ENCODE data around the gene TMTC2.

TMTC2 gene

DNA sequence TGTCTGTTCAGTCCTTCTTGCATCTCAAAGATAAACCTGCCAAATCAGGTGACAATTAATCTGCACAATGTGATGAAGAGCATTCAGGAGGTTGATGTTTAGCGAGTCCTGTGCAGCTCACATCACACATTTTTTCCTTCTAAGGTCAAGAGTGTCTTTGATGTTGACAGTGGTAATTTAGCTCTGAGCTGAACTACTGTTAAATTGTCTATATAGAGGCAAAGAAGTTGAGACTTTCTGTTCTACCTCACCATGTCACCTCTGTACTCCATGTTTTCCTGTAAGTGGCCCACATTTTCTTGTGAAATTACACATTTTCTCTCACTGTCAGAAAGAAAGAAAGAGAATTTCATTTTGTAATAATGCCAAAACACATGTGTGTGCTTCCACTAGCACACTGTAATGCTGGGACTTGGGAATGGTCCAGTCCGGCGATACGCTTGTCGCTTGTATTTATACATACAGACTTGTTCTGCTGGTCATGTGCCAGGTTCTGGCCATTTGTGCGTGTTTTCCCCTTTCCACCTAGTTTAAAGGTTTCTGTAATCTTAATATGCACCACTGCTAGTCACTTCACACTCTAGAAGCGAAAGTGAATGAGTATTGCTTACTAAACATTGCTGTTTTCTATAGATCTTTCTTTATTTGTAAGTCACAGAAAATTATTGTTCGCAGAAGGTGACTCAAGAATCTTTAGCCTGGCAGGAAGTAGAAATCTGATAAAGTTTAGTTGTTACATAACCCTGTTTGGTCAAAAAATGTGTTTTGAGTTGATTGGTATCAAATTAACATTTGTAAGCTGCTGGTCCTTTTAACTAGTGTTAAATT is 328.9 kb downstream of the TMTC2 start:
- Histone ChIP-seq H3K4me3 (ENCODE audit: insufficient read depth, low read depth, low read length, poor library complexity, severe bottlenecking) (no peak overlapping the region), H3K27ac (ENCODE audit: insufficient read depth, low read length, poor library complexity, severe bottlenecking) (no peak overlapping the region), H3K27me3 (replicated peaks; ENCODE audit: control insufficient read depth, insufficient read depth, low read length, poor library complexity, severe bottlenecking) (no peaks in the 10 kb centered on the region), H3K36me3 (ENCODE audit: control insufficient read depth, insufficient read depth, low read length) (no peaks in the 10 kb centered on the region), H3K9me3 (ENCODE audit: control insufficient read depth, low read length) (no peaks in the 10 kb centered on the region), H3K4me1 (ENCODE audit: control insufficient read depth, insufficient read depth, low read length, poor library complexity, severe bottlenecking) (no peaks in the 10 kb centered on the region)
- DNase-seq: no peak

DNA sequence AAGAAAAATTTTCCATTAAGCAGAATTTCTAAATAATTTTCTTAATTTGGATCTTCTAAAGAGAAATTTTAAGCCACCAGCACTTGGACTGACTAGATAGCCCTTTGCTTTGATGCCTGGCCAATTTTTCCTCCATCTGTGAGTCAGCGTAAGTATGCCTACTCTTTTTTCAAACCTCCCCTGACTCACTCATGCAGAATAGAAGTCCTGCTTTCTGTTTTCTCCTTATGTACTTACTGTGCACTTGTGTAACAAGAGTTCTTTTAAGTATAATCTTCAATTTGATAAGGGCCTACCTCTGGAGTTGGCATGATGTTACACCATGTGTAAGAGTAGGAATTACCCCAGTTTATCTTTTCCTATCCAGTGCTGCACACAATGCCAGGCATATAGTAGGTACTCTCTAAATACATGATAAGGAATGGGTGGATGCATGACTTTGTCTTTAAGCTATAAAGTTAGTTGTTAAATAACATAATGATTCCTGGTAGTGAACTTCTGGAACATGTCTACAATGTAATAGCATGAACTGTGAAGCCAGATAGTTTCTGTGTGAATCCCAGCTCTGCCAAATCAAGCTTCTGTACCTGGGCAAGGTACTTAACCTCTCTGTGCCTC is 329.6 kb downstream of the TMTC2 start:
- no peaks in the 10 kb centered on the region for H3K4me1 ChIP-seq (ENCODE audit: control insufficient read depth, insufficient read depth, low read length, poor library complexity, severe bottlenecking)
- H3K9me3 ChIP-seq (ENCODE audit: control insufficient read depth, low read length): no peaks in the 10 kb centered on the region
- H3K36me3 ChIP-seq (ENCODE audit: control insufficient read depth, insufficient read depth, low read length): no peaks in the 10 kb centered on the region
- no peak overlapping the region for H3K4me3 ChIP-seq (ENCODE audit: insufficient read depth, low read depth, low read length, poor library complexity, severe bottlenecking)
- H3K27ac ChIP-seq (ENCODE audit: insufficient read depth, low read length, poor library complexity, severe bottlenecking): no peak overlapping the region
- no peaks in the 10 kb centered on the region for H3K27me3 ChIP-seq (replicated peaks; ENCODE audit: control insufficient read depth, insufficient read depth, low read length, poor library complexity, severe bottlenecking)
- DNase-seq: no peak

DNA sequence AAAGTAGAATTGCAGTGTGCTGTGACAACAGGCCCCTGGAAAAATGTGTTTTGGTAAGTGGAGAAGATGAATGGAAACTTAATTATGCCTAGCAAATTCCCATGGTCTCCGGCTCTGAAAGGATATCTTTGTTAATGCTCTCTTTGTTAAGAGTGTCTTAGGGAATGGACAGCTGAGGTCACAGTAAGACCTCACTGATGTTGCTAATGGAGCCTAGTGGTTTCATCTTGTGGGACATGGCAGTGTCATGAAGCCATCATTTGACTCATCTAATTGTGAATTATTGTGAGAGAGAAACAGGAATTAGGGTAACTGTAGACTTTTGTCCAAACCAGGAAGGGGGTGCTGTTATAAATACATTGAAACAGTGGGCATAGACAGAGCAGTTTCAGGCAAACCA is 330.3 kb downstream of the TMTC2 start:
- Histone ChIP-seq H3K27ac (ENCODE audit: insufficient read depth, low read length, poor library complexity, severe bottlenecking) (no peak overlapping the region), H3K27me3 (replicated peaks; ENCODE audit: control insufficient read depth, insufficient read depth, low read length, poor library complexity, severe bottlenecking) (no peaks in the 10 kb centered on the region), H3K36me3 (ENCODE audit: control insufficient read depth, insufficient read depth, low read length) (no peaks in the 10 kb centered on the region), H3K4me3 (ENCODE audit: insufficient read depth, low read depth, low read length, poor library complexity, severe bottlenecking) (no peak overlapping the region), H3K9me3 (ENCODE audit: control insufficient read depth, low read length) (no peaks in the 10 kb centered on the region), H3K4me1 (ENCODE audit: control insufficient read depth, insufficient read depth, low read length, poor library complexity, severe bottlenecking) (no peaks in the 10 kb centered on the region)
- no peak for DNase-seq

DNA sequence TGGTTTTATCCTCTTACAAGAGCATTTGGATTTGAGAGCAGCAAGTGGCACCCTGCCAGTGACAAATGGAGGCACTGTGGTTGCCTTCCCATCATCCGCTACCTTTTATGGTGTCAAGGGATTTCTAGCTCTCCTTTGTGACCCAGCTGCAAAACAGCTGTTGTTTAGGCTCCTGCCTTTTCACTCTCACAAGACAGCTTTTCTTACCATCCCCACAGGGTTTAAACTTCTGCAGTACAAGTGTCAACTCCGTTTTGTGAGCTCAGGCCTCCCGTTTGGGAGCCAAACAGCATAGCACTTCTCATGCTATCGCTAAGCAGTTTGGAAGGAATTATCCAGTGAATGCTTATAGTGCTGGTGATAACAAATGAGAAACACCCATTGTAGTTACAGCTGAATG is 331.4 kb downstream of the TMTC2 start:
- Histone ChIP-seq H3K27me3 (replicated peaks; ENCODE audit: control insufficient read depth, insufficient read depth, low read length, poor library complexity, severe bottlenecking) (no peaks in the 10 kb centered on the region), H3K36me3 (ENCODE audit: control insufficient read depth, insufficient read depth, low read length) (no peaks in the 10 kb centered on the region), H3K4me3 (ENCODE audit: insufficient read depth, low read depth, low read length, poor library complexity, severe bottlenecking) (no peak overlapping the region), H3K27ac (ENCODE audit: insufficient read depth, low read length, poor library complexity, severe bottlenecking) (no peak overlapping the region), H3K9me3 (ENCODE audit: control insufficient read depth, low read length) (no peaks in the 10 kb centered on the region), H3K4me1 (ENCODE audit: control insufficient read depth, insufficient read depth, low read length, poor library complexity, severe bottlenecking) (no peaks in the 10 kb centered on the region)
- DNase-seq: no peak

DNA sequence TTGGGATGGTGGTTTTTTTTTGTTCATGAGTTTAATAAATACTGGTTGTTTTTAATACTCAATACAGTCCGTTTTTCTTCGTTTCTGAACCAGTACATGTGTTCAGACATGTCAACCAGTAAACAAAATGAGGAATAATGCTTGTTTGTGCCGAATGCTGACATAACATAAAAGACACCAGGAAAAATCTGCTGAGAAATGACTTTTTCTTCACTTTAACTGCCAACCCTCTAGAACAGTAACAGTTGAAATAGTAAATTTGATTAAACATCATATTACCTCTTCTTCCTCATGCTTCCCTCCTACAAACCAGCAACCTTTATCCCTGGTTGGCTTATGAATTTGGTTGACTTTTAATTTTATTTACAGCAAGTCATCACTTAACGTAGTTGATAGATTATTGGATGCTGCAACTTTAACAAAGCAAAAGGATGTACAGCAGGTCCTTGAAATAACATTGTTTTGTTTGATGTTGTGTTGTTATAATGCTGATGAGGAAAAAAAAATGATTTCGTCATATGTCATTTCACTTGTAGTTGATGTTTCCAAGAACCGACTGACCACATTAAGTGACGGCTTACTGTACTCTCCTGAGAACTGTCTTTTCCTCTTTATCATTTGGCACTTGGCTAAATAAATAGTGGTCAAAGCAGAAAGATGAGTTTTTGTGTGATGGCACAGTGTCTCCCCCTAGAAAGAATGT is 340.5 kb downstream of the TMTC2 start:
- Histone ChIP-seq H3K9me3 (ENCODE audit: control insufficient read depth, low read length) (no peaks in the 10 kb centered on the region), H3K4me3 (ENCODE audit: insufficient read depth, low read depth, low read length, poor library complexity, severe bottlenecking) (no peak overlapping the region), H3K27ac (ENCODE audit: insufficient read depth, low read length, poor library complexity, severe bottlenecking) (no peak overlapping the region), H3K4me1 (ENCODE audit: control insufficient read depth, insufficient read depth, low read length, poor library complexity, severe bottlenecking) (no peaks in the 10 kb centered on the region), H3K27me3 (replicated peaks; ENCODE audit: control insufficient read depth, insufficient read depth, low read length, poor library complexity, severe bottlenecking) (no peaks in the 10 kb centered on the region), H3K36me3 (ENCODE audit: control insufficient read depth, insufficient read depth, low read length) (no peaks in the 10 kb centered on the region)
- no peak for DNase-seq

DNA sequence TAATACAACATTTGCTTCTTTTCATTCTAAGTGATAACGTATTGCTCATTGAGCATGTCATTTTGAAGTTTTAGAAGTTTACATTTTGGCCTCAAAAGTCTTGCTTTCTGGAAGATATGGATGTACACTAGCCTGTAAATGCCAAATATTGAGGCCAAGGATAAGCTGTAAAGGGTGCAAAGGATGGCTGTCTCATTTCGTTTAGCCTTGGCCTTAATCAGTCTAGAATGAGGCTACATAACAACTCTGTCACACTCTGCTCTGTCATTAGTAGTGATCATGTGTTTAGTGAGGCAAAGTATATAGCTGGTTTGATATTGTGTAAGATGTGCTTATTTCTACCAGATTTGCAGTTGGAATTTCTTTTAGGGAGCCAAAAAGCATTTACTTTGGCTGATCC is 344.5 kb downstream of the TMTC2 start:
- no peak overlapping the region for H3K4me3 ChIP-seq (ENCODE audit: insufficient read depth, low read depth, low read length, poor library complexity, severe bottlenecking)
- no peak overlapping the region for H3K27ac ChIP-seq (ENCODE audit: insufficient read depth, low read length, poor library complexity, severe bottlenecking)
- no peaks in the 10 kb centered on the region for H3K27me3 ChIP-seq (replicated peaks; ENCODE audit: control insufficient read depth, insufficient read depth, low read length, poor library complexity, severe bottlenecking)
- H3K36me3 ChIP-seq (ENCODE audit: control insufficient read depth, insufficient read depth, low read length): no peaks in the 10 kb centered on the region
- no peaks in the 10 kb centered on the region for H3K9me3 ChIP-seq (ENCODE audit: control insufficient read depth, low read length)
- DNase-seq: no peak
- no peaks in the 10 kb centered on the region for H3K4me1 ChIP-seq (ENCODE audit: control insufficient read depth, insufficient read depth, low read length, poor library complexity, severe bottlenecking)

- no peaks in the 10 kb centered on the region for H3K9me3 ChIP-seq (ENCODE audit: control insufficient read depth, low read length)
- H3K27me3 ChIP-seq (replicated peaks; ENCODE audit: control insufficient read depth, insufficient read depth, low read length, poor library complexity, severe bottlenecking): no peaks in the 10 kb centered on the region
- no peak overlapping the region for H3K4me3 ChIP-seq (ENCODE audit: insufficient read depth, low read depth, low read length, poor library complexity, severe bottlenecking)
- H3K27ac ChIP-seq (ENCODE audit: insufficient read depth, low read length, poor library complexity, severe bottlenecking): no peak overlapping the region
- H3K36me3 ChIP-seq (ENCODE audit: control insufficient read depth, insufficient read depth, low read length): no peaks in the 10 kb centered on the region
- no peaks in the 10 kb centered on the region for H3K4me1 ChIP-seq (ENCODE audit: control insufficient read depth, insufficient read depth, low read length, poor library complexity, severe bottlenecking)
- DNase-seq: no peak
Measured at GRCh38 chr12:83036847-83037246, 350.1 kb downstream of the TMTC2 start.

- no peak overlapping the region for H3K4me3 ChIP-seq (ENCODE audit: insufficient read depth, low read depth, low read length, poor library complexity, severe bottlenecking)
- H3K4me1 ChIP-seq (ENCODE audit: control insufficient read depth, insufficient read depth, low read length, poor library complexity, severe bottlenecking): no peaks in the 10 kb centered on the region
- H3K9me3 ChIP-seq (ENCODE audit: control insufficient read depth, low read length): no peaks in the 10 kb centered on the region
- H3K27me3 ChIP-seq (replicated peaks; ENCODE audit: control insufficient read depth, insufficient read depth, low read length, poor library complexity, severe bottlenecking): no peaks in the 10 kb centered on the region
- no peak for DNase-seq
- no peaks in the 10 kb centered on the region for H3K36me3 ChIP-seq (ENCODE audit: control insufficient read depth, insufficient read depth, low read length)
- no peak overlapping the region for H3K27ac ChIP-seq (ENCODE audit: insufficient read depth, low read length, poor library complexity, severe bottlenecking)
Measured at GRCh38 chr12:83039413-83039812, 352.7 kb downstream of the TMTC2 start.

DNA sequence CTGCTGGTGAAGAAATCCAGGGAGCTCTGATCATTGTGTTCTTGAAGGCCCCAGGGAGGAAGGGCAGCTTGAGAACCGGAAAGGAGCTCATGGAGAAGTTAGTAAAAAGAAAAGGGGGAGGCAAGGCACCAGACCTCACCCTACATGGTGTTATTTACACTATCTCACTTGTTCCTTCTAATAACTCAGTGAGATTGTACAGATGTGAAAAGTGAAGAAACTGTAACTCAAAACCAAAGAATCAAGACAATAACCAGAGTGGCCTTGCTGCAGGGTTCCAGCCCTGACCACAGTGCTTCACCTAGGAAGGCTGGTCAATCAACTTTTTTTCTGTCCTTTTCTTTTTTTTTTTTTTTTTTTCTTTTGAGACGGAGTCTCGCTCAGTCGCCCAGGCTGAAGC is 353.6 kb downstream of the TMTC2 start:
- no peak overlapping the region for H3K4me3 ChIP-seq (ENCODE audit: insufficient read depth, low read depth, low read length, poor library complexity, severe bottlenecking)
- H3K4me1 ChIP-seq (ENCODE audit: control insufficient read depth, insufficient read depth, low read length, poor library complexity, severe bottlenecking): no peaks in the 10 kb centered on the region
- H3K36me3 ChIP-seq (ENCODE audit: control insufficient read depth, insufficient read depth, low read length): no peaks in the 10 kb centered on the region
- no peaks in the 10 kb centered on the region for H3K27me3 ChIP-seq (replicated peaks; ENCODE audit: control insufficient read depth, insufficient read depth, low read length, poor library complexity, severe bottlenecking)
- H3K9me3 ChIP-seq (ENCODE audit: control insufficient read depth, low read length): no peaks in the 10 kb centered on the region
- no peak for DNase-seq
- no peak overlapping the region for H3K27ac ChIP-seq (ENCODE audit: insufficient read depth, low read length, poor library complexity, severe bottlenecking)

DNA sequence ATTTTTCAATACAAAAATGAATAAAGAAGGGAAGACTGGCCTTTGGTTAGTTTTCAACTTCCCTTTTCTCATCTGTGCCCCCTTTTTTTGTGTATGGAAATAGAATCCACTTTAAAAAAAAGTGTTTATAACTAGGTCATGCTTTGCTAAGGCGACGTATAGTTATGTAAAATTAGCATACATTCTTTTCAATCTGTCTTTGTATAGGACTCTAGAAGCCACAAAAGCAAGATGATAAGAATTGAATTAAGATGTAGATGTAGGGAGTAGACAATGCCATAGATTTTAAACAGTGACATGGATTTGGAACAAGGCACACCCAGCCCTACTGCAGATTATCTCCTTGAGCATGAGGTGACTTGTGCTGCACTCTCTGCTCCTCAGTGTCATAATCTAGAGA is 354.3 kb downstream of the TMTC2 start:
- H3K27ac ChIP-seq (ENCODE audit: insufficient read depth, low read length, poor library complexity, severe bottlenecking): no peak overlapping the region
- no peak overlapping the region for H3K4me3 ChIP-seq (ENCODE audit: insufficient read depth, low read depth, low read length, poor library complexity, severe bottlenecking)
- no peaks in the 10 kb centered on the region for H3K27me3 ChIP-seq (replicated peaks; ENCODE audit: control insufficient read depth, insufficient read depth, low read length, poor library complexity, severe bottlenecking)
- no peaks in the 10 kb centered on the region for H3K4me1 ChIP-seq (ENCODE audit: control insufficient read depth, insufficient read depth, low read length, poor library complexity, severe bottlenecking)
- no peaks in the 10 kb centered on the region for H3K36me3 ChIP-seq (ENCODE audit: control insufficient read depth, insufficient read depth, low read length)
- DNase-seq: no peak
- H3K9me3 ChIP-seq (ENCODE audit: control insufficient read depth, low read length): no peaks in the 10 kb centered on the region
